Measurements from ENCODE around the gene NCKAP5.

Gene NCKAP5

GRCh38 chr2:132638313-132639040, 929.8 kb downstream of the NCKAP5 start:
- H3K4me3 ChIP-seq (ENCODE audit: low read depth, low read length), result no peak overlapping the region
- DNase-seq (ENCODE audit: low read depth), result no peak
- TF ChIP-seq, protein P1, sequence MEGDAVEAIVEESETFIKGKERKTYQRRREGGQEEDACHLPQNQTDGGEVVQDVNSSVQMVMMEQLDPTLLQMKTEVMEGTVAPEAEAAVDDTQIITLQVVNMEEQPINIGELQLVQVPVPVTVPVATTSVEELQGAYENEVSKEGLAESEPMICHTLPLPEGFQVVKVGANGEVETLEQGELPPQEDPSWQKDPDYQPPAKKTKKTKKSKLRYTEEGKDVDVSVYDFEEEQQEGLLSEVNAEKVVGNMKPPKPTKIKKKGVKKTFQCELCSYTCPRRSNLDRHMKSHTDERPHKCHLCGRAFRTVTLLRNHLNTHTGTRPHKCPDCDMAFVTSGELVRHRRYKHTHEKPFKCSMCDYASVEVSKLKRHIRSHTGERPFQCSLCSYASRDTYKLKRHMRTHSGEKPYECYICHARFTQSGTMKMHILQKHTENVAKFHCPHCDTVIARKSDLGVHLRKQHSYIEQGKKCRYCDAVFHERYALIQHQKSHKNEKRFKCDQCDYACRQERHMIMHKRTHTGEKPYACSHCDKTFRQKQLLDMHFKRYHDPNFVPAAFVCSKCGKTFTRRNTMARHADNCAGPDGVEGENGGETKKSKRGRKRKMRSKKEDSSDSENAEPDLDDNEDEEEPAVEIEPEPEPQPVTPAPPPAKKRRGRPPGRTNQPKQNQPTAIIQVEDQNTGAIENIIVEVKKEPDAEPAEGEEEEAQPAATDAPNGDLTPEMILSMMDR (IDR thresholded peaks at IDR 0.05; ENCODE audit: insufficient read depth, low read depth, low read length, missing control alignments), result no peak

- H3K4me3 ChIP-seq (ENCODE audit: low read depth, low read length), result no peak overlapping the region
- no peak for DNase-seq (ENCODE audit: low read depth)
- TF ChIP-seq, protein P1 (IDR thresholded peaks at IDR 0.05; ENCODE audit: insufficient read depth, low read depth, low read length, missing control alignments), result no peak
Observed at GRCh38 chr2:132636346-132636745, 931.9 kb downstream of the NCKAP5 start.

GRCh38 chr2:132633635-132634034, 934.6 kb downstream of the NCKAP5 start:
- H3K4me3 ChIP-seq (ENCODE audit: low read depth, low read length), result no peak overlapping the region
- TF ChIP-seq, protein P1 (IDR thresholded peaks at IDR 0.05; ENCODE audit: insufficient read depth, low read depth, low read length, missing control alignments), result no peak
- DNase-seq (ENCODE audit: low read depth), result no peak

DNA sequence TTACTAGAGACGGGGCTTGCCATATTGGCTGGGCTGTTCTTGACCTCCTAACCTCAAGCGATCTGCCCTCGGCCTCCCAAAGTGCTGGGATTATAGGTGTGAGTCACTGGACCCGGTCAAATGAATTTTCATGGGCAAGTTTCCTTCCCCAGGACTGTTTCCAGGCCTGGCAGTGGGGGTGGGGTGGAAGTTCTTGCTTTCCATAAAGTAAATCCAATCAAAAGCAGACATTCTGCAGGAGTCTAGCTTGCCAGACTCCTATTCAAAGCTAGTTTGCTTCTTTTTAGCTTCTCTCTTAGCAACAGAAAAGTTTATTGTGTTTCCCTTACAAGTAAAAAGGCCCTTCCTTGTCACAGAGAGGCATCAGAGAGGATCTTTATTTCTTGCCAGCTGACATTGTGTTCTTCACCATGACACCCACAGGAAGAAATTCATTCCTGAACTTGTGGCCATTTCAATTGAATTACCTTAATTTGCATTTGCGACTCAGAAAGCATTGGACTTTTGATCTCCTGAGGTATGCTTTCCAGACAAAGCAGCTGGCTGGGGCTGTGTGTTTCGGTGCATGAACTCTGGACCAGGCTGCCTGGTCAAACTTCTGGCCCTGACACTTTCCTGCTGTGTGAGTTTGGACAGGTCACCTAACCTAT, 936.1 kb downstream of the NCKAP5 start:
- no peak for DNase-seq (ENCODE audit: low read depth)
- H3K4me3 ChIP-seq (ENCODE audit: low read depth, low read length), result no peak overlapping the region
- TF ChIP-seq, protein P1 (IDR thresholded peaks at IDR 0.05; ENCODE audit: insufficient read depth, low read depth, low read length, missing control alignments), result no peak

DNA sequence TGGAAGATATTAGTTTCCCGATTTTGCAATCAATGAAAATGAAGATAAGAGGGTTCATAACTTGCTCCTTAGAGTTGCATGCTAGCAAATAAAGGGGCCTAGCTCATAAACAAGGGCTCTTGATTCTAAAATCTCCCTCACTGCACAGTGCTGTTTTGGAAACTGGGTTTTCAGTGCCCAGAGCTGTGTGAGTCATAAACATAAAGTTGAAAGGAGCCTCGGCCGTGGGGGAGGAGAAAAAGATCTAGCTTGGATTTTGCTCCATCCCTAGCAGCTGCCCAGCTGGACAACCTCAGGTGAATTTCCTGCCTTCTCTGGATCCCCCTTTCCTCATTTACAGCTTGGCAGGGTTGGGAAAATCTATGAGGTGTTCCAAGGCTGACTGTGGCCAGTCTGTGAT, 940.7 kb downstream of the NCKAP5 start:
- TF ChIP-seq, protein P1 (IDR thresholded peaks at IDR 0.05; ENCODE audit: insufficient read depth, low read depth, low read length, missing control alignments), result no peak
- H3K4me3 ChIP-seq (ENCODE audit: low read depth, low read length), result no peak overlapping the region
- DNase-seq (ENCODE audit: low read depth), result no peak

- no peak for DNase-seq (ENCODE audit: low read depth)
- TF ChIP-seq, protein P1 (IDR thresholded peaks at IDR 0.05; ENCODE audit: insufficient read depth, low read depth, low read length, missing control alignments), result no peak
- no peak overlapping the region for H3K4me3 ChIP-seq (ENCODE audit: low read depth, low read length)
Observed at GRCh38 chr2:132623096-132623839, 945.0 kb downstream of the NCKAP5 start.

All from GM12865 (cell line).